Colonic mucosa (tissue), 4 donors: ENCODE data around the gene TAS1R2. TPM values are rescaled to one million over a fixed set of nuclear protein-coding genes. Genes with fewer than 3 reads are reported as not detected.

ENCODE experiments used
- DNase-seq: peaks from one replicate; pipeline ENCODE4 v3.0.0-alpha.2; 2020
- H3K27ac ChIP-seq: fragments of 200-600 bp; one replicate; pipeline ENCODE4 v1.8.0; 2021
- H3K27me3 ChIP-seq: fragments of 200-600 bp; one replicate; pipeline ENCODE4 v1.8.0; 2021
- H3K36me3 ChIP-seq: fragments of 200-600 bp; one replicate; pipeline ENCODE4 v1.8.0; 2021
- H3K4me1 ChIP-seq: fragments of 200-600 bp; one replicate; pipeline ENCODE4 v1.8.0; 2021; ENCODE audit warnings: mild to moderate bottlenecking
- H3K4me3 ChIP-seq: fragments of 200-600 bp; one replicate; pipeline ENCODE4 v1.8.0; 2021
- H3K9ac ChIP-seq, 2 donors: one replicate each; pipeline ENCODE4 v1.7.0; 2013; ENCODE audit warnings: control low read depth in 2 of 2, low read depth in 2 of 2, low read length in 2 of 2
- H3K9me3 ChIP-seq: fragments of 200-600 bp; one replicate; pipeline ENCODE4 v1.8.0; 2021
- CTCF ChIP-seq: fragments of 200-600 bp; IDR thresholded peaks from one replicate; pipeline ENCODE4 v1.8.0; 2022; ENCODE audit warnings: antibody characterized with exemption, mild to moderate bottlenecking
- intact Hi-C: fragments of 100-400 bp; cut with DNase I; formaldehyde crosslinking; loops from one replicate; pipeline ENCODE4 v1.14.1; 2022
- total RNA-seq, 2 donors: library from RNA; stranded (reverse); fragmentation: NEBNext Ultra II Directional in 1 of 2; extraction: Animal tissue kit (Norgen Biotek cat#: 25700) in 1 of 2; gene quantifications; one replicate each; pipeline ENCODE4 v1.2.1, GENCODE V29; 2021
- donor health status: healthy.
- donor health status: DM: no; HTN: no; CAD: no.
- donor health status: DM: no; HTN: no; CAD: no.

The TAS1R2 gene
- total RNA-seq, 2 donors from 2014 or later, result not detected

GRCh38 chr1:18805150-18805879 is 54.1 kb downstream of the TAS1R2 start:
- H3K27me3 ChIP-seq, result no peaks in the 10 kb centered on the region
- intact Hi-C loops, result no loop called here
- H3K36me3 ChIP-seq, result no peaks in the 10 kb centered on the region
- H3K4me3 ChIP-seq, result no peak overlapping the region
- no peaks in the 10 kb centered on the region for H3K9me3 ChIP-seq
- no peak overlapping the region for H3K9ac ChIP-seq
- H3K4me1 ChIP-seq, result no peaks in the 10 kb centered on the region
- no peak for TF ChIP-seq CTCF
- no peak for DNase-seq
- no peak overlapping the region for H3K27ac ChIP-seq

DNA sequence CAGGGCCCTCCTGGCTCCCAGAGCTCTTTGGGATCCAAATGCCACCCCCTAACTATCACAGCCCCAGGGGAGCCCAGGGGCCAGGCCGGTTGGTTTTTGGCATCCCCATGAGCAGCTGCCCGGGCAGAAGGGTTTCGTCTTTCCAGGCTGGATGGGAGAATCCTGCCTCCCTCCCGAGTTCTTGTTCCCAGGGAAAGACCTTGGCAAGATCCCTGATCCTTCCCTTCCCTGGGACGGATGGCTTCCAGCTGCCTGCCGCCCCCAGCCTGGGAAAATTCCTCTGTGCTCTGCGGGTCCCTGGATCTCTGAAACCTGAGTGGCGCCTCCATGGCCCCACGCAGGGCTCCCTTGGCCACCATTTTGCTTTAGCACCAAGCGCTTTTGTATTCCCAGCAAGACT is 55.6 kb downstream of the TAS1R2 start:
- Histone ChIP-seq H3K4me1 (no peaks in the 10 kb centered on the region), H3K9ac (no peak overlapping the region), H3K4me3 (no peak overlapping the region), H3K27me3 (no peaks in the 10 kb centered on the region), H3K9me3 (no peaks in the 10 kb centered on the region), H3K36me3 (no peaks in the 10 kb centered on the region), H3K27ac (no peak overlapping the region)
- TF ChIP-seq CTCF, result no peak
- intact Hi-C loops, result no loop called here
- no peak for DNase-seq

DNA sequence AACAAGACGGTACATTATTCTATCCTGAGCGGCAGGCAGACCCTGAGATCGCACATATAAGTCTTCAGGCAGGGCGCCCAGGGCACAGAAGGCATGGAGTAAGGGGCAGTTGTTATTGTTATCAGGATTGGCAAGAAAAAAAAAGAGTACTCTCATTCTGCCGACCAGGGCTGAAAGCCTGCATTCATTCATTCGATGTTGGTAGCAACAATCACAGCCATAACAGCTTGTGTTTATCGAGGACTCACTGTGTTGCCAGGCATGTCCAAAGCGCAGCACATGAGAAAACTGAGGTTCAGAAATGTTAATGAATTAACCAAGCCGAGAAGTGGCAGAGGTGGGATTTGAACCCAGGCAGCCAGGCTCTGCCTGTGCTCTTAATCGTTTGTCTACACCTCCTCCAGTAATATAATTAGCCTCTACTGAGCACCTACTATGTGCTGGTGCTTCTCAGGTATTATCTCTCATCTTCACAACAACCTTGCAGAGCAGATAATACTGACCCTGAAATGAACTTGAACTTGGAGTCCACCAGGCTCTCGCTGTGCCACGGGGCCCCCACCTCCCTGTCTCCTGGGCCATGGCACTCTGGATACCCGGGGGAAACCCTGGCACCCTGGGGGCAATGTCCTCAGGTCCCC is 56.2 kb downstream of the TAS1R2 start:
- H3K27me3 ChIP-seq, result no peaks in the 10 kb centered on the region
- no peaks in the 10 kb centered on the region for H3K4me1 ChIP-seq
- no peak for DNase-seq
- no peak overlapping the region for H3K4me3 ChIP-seq
- H3K27ac ChIP-seq, result no peak overlapping the region
- no peaks in the 10 kb centered on the region for H3K9me3 ChIP-seq
- no peak overlapping the region for H3K9ac ChIP-seq
- H3K36me3 ChIP-seq, result no peaks in the 10 kb centered on the region
- no peak for TF ChIP-seq CTCF
- intact Hi-C loops, result no loop called here

- no peaks in the 10 kb centered on the region for H3K27me3 ChIP-seq
- H3K9ac ChIP-seq, result no peak overlapping the region
- intact Hi-C loops, result no loop called here
- no peak for TF ChIP-seq CTCF
- H3K27ac ChIP-seq, result no peak overlapping the region
- H3K4me3 ChIP-seq, result no peak overlapping the region
- no peaks in the 10 kb centered on the region for H3K36me3 ChIP-seq
- no peaks in the 10 kb centered on the region for H3K9me3 ChIP-seq
- no peaks in the 10 kb centered on the region for H3K4me1 ChIP-seq
- DNase-seq, result no peak
Measured at GRCh38 chr1:18802231-18802630, 57.2 kb downstream of the TAS1R2 start.

DNA sequence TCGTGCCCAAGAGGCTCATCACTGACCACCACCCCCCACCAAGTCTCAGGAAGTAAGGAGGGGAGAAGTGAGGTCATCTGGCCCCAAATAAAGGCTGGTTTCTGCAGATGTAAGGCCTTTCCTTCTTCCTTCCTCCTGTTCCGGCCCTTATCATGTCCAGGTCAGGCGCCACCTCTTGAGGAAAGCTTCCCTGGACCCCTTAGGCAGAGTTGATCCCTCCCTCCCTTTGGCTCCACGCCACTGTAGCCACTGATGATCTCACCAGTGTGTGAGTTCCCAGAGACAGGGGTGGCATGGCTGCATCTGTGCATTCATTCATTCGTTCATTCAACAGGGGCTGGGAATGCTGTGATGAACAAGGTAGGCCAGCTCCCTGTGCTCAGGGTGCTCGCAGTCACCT is 59.2 kb downstream of the TAS1R2 start:
- Histone ChIP-seq H3K36me3 (no peaks in the 10 kb centered on the region), H3K4me3 (no peak overlapping the region), H3K27ac (no peak overlapping the region), H3K9me3 (no peaks in the 10 kb centered on the region), H3K4me1 (no peaks in the 10 kb centered on the region), H3K9ac (no peak overlapping the region), H3K27me3 (no peaks in the 10 kb centered on the region)
- intact Hi-C loops, result no loop called here
- no peak for DNase-seq
- no peak for TF ChIP-seq CTCF
